Epithelial cell of proximal tubule (primary cell): ENCODE results near the gene DUSP28. TPM values are rescaled to one million over a fixed set of nuclear protein-coding genes. Genes with fewer than 3 reads are reported as not detected.

ENCODE experiments used
- DNase-seq: peaks from one replicate; pipeline ENCODE4 v3.0.0-alpha.2; 2011; ENCODE audit warnings: low read depth
- H3K4me3 ChIP-seq: 2 replicates; pipeline ENCODE4 v1.5.1; 2011; ENCODE audit warnings: low read depth, mild to moderate bottlenecking, low read length
- CTCF ChIP-seq: conservative IDR thresholded peaks from 2 replicates; pipeline ENCODE4 v1.5.1; 2012; ENCODE audit warnings: low read depth, mild to moderate bottlenecking, low read length
- total RNA-seq: library from RNA; depleted of rRNA; stranded (reverse); fragments of >200 nt; gene quantifications from 2 replicates; pipeline ENCODE4 v1.2.3, GENCODE V29; 2015

Gene DUSP28
- total RNA-seq, 1 donor from 2014 or later: 6.3 TPM

- no peak for DNase-seq
- no peak for TF ChIP-seq CTCF
- H3K4me3 ChIP-seq: no peak overlapping the region
Measured at GRCh38 chr2:240597419-240598181, 37.4 kb downstream of the DUSP28 start.

GRCh38 chr2:240598311-240598911 lies 38.3 kb downstream of the DUSP28 start:
- no peak for TF ChIP-seq CTCF
- no peak overlapping the region for H3K4me3 ChIP-seq
- DNase-seq: no peak

GRCh38 chr2:240599141-240599583 lies 39.0 kb downstream of the DUSP28 start:
- no peak overlapping the region for H3K4me3 ChIP-seq
- TF ChIP-seq CTCF: no peak
- DNase-seq: no peak

GRCh38 chr2:240600451-240600961 lies 40.3 kb downstream of the DUSP28 start:
- TF ChIP-seq CTCF: no peak
- H3K4me3 ChIP-seq: no peak overlapping the region
- no peak for DNase-seq

- no peak overlapping the region for H3K4me3 ChIP-seq
- no peak for DNase-seq
- TF ChIP-seq CTCF: no peak
Measured at GRCh38 chr2:240601061-240601830, 41.1 kb downstream of the DUSP28 start.

- DNase-seq: no peak
- no peak for TF ChIP-seq CTCF
- H3K4me3 ChIP-seq: no peak overlapping the region
Measured at GRCh38 chr2:240601831-240602160, 41.6 kb downstream of the DUSP28 start.
